ENCODE measurements around the gene PBRM1.

DNA sequence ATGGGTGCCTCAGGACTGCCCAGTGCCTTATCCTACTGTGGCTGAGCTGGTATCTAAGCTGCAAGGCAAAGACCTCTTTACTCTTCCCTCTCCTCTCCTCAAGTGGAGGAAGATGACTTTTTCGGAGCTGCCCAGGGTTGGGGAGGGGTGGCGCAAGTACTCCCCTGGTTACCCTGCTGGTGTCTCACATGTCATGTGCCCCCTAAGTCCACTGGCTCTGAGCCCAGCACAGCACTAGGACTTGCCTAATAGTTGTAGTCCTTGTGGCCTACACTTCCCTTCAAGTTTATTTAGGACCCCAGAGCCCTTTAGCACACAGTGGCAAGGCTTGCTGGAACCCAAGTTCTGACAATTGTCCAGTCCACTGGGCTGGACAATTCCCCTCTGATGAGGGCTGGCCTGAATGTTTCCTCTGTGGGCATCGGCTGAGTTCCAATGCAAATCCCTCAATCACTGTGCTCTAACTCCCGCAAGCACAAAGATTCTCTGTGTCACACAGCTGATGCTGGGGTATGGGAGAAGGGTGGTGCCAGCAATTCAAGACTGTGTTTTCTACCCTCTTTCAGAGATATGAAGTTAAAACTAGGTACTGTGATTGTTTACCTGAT, 89.0 kb downstream of the PBRM1 start:
- TF ChIP-seq, protein P1, sequence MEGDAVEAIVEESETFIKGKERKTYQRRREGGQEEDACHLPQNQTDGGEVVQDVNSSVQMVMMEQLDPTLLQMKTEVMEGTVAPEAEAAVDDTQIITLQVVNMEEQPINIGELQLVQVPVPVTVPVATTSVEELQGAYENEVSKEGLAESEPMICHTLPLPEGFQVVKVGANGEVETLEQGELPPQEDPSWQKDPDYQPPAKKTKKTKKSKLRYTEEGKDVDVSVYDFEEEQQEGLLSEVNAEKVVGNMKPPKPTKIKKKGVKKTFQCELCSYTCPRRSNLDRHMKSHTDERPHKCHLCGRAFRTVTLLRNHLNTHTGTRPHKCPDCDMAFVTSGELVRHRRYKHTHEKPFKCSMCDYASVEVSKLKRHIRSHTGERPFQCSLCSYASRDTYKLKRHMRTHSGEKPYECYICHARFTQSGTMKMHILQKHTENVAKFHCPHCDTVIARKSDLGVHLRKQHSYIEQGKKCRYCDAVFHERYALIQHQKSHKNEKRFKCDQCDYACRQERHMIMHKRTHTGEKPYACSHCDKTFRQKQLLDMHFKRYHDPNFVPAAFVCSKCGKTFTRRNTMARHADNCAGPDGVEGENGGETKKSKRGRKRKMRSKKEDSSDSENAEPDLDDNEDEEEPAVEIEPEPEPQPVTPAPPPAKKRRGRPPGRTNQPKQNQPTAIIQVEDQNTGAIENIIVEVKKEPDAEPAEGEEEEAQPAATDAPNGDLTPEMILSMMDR (conservative IDR thresholded peaks at IDR 0.05), result no peak
- TF ChIP-seq EZH2 (IDR thresholded peaks at IDR 0.05; ENCODE audit: low read depth), result no peak
